GM18507 (cell line): ENCODE results near the gene CLNS1A.

Experiments
- DNase-seq: peaks from one replicate; pipeline ENCODE4 v3.0.0; 2011; ENCODE audit warnings: low read depth; ENCODE audit not compliant: insufficient read length; ENCODE audit errors: extremely low spot score
- FAIRE-seq: peaks from 2 replicates; lab custom pipeline; 2011; peaks lifted over from hg19 to GRCh38; lab: Jason Lieb, UNC

The CLNS1A gene

DNA sequence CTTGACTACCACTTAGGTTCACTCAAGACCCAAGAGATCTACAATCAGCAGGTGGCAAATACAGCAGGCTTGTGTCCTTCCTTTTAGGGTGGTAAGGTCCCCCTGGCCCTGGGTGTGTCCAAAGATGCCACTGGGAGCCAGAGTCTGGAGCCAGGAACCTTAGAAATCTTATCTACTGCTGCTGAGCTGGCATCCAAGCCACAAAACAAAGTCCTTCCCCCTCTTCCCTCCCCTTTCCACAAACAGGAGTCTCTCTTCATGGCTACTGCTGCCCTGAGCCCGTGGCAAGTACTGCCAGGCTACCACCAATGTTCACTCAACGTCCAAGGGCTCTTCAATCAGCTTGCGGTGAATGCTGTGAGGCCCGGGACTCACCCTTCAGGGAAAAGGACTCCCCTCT, 69.3 kb downstream of the CLNS1A start:
- FAIRE-seq (no peak), DNase-seq (no peak)
